HG02759 (cell line): ENCODE results near the gene ENTPD8.

Experiments used
- ATAC-seq: cut with Tn5 transposase; IDR thresholded peaks from one replicate; pipeline ENCODE4 v1.9.1; 2021; ENCODE audit warnings: mild to moderate bottlenecking, moderate library complexity; ENCODE audit not compliant: unreplicated experiment

Gene ENTPD8

DNA sequence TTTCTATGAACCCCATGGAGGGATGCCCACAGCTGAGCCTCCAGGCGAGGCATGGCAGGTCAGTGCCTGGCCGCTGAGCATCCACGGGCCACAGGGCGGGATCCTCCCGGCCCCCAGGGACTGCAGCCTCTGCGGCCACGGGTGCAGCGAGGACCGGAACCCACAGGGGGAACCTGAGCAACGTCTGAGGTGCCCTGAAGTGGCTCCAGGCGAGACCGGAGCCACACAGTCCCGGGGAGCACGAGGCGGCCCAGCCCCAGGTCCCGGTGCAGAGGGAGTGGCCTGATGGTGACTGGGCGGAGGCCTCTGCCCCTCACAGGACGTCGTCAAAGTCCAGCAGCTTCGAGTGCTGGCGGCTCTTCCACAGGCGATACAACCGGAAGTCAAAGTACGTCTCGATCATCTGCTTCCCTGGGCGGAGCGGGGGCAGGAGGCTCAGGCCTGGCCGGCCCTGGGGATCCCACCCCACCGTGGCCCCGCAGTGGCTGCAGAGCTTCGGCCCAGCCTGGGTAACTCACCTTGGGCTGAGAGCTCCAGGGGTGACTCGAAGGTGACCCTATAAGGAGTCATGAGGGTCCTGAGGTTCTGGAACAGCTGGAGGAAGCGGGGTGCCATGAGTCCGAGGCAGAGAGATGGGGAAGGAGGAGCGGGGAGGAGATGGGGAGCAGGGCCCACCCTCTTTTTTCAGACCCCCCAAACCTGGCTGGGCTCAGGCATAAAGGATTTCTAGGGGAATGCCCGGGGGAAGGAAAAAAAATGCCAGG lies 8.1 kb upstream of the ENTPD8 start:
- ATAC-seq = no peak

DNA sequence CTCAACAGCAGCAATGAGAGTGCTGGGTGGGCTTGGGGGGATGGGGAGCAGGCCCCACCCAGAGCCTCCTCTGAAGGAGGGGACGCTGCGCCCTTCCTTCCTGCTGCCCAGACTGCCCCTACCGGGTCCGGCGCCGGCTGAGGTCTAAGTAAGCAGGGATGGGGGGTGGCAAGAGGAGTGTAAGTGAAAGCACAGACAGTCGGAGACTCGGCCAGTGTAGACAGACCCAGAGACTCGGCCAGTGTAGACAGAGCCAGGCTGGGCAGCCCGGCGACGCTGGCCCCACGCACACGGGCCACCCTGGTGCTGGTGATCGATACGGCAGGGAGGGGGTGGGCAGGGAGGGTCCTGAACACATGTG lies 7.4 kb upstream of the ENTPD8 start:
- ATAC-seq = no peak

DNA sequence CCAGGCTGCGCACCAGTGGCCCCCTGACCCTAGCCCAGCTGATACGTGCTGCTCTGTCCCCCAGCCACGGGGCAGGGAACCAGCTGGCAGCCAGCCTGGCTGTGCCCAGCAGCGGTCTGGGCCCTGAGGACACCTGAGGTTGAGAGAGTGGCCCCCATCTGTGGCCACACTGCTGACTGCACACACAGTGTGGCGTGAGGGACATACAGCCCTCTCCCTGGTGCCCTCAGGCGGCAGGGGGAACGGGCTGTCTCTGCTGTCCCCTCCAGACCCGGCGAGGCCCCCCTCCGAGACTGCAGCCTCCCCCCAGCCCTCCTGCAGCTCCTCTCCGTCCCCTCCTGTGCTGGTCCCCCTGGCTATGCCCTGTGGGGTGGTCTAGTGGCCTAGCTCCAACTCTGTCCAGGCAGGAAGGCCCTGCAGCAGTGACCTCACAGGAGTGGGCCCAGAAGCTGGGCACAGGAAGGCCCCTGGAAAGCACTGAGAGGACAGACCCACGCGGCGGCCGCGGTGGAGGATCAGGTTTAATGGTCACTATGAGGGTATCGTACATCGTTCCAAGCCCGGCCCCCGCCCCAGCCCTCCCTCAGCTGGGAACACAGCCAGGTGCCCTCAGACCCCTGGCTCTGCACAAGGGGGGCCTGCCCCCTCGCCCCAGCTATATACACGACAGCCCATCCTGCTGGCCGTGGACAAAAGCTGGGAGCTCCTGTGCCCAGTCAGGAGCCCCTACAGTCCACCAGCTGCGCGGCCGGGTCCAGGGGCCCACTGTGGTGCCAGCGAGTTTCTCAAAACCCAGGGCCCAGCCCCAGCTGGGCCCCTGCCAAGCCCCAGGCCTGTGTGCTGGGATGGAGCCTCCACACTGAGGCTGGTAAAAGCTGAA lies 6.8 kb upstream of the ENTPD8 start:
- no peak for ATAC-seq

DNA sequence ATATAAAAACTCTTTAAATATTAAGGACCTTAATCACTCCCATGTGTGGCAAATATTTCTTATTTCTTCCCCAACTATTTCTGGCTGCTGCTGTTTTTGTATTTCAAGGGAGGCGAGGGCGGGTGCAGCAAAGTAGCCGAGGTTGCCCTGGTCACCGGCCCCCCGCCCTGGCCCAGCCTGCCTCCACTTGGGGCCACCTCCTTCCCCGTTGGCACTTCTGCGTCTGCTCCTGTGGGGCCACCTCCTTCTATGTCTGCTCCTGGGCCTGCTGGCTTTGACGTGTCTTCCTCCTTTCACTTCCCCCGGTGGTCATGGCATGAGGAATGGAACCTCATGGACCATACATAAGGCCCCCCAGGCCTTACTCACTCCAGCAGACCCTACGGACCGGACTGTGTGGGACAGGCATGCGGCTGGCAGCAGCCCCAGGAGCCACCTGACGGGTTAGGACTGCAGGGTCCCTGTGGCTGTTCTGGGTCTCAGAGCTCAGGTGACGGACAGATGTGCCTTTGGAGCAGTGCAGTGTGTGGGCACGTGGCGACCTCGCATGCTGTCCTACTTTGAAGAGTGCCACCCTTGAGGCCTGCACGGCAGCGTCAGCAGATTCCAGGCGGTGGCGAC lies 5.8 kb upstream of the ENTPD8 start:
- ATAC-seq = no peak

DNA sequence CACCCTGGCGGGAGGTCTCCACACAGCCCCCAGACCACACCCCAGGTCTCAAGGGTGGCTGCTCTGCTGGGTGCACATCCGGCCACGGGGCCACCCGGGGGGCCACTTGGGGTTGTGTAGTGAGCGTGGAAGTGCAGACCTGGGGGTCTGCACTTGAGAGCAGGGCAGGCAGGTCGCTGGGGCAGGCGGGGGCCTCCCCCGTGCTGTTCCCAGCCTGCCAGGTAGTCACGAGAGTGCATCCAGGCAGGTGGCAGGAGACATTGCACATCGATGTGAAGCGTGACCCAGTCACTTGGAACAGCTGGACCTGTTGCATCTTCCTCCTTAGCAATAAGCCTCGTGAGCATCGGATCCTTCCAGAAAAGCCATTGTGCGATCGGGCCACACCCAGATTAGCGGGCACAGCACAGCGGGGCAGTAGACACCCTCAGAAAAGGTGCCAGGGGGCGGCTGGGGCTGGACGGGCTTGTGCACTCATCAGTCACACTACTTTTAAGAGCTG lies 4.8 kb upstream of the ENTPD8 start:
- ATAC-seq = no peak

DNA sequence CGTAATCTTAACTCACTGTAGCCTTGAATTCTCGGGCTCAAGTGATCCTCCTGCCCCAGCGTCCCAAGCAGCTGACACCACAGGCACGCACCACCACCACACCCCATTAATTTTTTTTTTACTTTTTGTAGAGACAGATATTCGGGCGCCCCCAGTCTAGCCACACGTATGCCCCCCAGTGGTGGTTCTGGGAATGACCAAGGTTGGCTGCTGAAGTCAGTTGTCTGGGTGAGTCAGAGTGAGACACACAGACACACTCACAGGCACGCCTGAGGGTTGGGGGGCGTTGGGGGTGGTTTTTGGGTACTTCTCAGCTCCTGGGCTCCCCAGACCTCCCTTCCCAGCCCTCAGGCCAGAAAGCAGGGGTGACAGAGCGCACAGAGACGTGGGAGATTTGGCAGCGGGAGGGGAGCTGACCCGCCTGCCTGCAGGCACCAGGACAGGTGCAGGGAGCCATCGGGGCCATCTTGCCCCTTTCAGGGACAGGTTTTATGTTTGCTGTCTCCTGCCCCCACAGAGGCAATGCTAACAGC lies 4.2 kb upstream of the ENTPD8 start:
- ATAC-seq = no peak

DNA sequence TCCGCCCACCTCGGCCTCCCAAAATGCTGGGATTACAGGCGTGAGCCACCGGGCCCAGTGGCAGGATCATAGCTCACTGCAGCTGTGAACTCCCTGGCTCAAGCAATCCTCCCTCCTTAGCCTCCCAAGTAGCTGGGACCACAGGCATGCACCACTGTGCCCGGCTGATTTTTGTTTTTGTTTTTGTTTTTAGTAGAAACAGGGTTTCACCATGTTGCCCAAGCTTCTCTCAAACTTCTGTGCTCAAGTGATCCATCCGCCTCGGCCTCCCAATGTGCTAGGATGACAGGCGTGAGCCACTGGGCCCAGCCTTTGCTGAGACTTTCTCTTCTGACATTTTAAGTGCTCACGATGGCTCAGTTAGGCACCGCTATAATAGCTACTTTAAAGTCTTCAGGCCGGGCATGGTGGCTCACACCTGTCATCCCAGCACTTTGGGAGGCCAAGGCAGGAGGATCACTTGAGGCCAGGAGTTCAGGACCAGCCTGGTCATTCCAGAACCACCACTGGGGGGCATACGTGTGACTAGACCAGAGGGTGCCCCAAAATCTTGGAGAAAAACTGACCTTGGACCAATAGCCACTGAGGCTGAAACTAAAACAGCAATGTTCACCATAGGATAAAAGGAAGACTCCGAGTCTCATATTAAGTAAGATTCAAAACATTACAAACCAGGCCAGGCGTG lies 3.1 kb upstream of the ENTPD8 start:
- ATAC-seq = no peak

DNA sequence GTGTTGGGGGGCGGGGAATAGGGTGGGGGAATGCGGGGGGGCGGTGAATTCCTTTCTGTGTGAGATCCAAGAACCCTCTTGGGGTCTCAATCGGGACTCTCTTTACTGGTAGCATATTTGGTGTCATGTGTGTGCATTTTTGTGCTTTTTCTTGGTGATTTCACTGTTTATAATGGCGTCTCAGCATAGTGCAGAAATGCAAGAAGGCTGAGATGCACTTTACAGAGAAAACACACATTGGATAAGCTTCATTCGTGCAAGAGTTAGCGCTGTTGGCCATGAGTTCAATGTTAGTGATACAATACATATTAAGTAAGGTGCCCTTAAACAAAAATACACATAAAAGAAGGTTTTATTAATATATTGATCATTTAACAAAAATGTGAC lies 771 bp upstream of the ENTPD8 start:
- ATAC-seq = no peak

DNA sequence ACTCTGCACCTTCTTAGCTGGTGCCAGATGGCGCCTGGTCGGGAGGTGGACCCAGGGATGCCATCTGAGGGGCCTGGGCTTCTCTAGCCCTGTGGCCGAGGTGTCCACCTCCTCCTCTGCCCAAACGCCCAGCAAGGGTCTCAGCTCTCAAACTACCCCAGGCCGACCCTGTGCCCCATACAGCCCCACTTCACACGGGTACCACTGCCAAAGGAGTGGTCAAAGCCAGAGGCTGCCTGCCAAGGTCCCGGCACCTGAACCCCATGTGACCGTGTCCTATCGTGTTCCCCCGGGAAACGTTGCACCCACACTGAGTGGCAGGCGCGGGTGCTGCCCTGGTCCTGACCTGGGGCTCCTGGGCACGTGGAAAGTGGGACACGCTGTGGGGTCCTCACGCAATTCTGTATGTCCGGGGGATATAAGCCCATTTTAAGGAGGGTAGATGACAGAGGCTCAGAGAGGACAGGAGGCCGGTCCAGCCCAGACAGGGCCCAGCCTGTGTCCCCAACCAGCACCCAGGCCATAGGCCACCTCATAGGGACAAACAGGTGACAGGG lies 1.9 kb downstream of the ENTPD8 start:
- no peak for ATAC-seq

DNA sequence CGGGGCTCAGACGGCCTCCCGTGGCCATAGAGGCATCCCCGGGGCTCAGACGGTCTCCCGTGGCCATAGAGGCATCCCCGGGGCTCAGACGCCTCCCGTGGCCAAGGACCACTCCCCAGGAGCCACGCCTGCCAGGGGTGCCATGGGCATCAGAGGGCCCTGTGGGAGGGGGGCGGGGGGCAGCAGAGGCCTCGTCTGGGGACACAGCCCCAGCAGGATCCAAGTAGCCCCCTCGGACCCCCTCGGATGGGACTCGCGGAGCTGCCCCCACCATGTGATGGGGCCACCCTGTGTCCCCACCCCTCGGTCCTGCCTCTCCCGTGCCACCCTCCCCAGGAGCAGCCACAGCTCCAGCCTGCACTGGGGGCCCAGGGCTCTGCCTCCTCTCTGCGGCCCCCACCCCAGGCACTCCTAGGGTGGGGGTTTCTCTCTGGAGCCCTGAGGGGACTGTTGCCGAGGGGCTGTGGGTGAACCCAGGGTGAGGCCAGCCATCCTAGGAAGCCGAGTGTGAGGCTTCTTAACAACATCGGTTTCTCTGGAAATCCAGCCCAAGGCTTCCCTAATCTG lies 2.5 kb downstream of the ENTPD8 start:
- no peak for ATAC-seq

DNA sequence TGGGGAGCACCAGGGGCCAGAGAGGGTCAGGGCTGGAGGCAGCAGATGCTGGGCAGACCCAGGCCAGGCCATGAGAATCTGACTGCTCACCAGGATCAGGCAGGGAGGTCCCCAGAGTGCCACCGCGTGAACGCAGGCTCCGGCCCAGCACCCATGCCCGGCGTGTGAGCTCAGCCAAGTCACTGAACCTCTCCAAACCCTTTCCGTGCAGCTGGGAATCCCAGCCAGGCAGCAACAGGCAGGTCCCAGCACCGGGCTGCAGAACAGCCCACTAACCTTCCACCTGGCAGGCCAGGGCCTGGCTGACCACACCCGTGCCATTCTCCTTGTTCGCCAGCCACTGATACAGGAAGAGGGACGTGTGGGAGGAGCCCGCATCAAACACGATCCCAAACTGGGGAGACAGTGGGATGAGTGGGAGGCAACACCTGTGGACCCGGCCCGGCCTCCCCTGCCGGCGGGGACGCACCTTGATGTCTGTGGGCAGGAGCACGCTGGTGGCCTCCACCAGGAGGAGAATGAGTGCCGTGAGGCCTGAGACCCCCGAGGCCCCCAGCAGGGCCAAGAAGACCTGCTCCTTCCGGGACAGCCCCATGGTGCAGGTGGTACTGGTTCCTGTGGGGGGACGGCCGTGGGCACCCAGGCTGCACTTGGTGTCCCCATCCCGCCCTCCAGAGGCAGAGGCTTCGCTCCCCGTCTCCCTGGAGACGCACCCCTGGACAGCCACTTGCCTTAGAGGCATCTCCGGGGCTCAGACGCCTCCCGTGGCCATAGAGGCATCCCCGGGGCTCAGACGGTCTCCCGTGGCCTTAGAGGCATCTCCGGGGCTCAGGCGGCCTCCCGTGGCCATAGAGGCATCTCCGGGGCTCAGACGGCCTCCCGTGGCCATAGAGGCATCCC lies 3.2 kb downstream of the ENTPD8 start:
- no peak for ATAC-seq

DNA sequence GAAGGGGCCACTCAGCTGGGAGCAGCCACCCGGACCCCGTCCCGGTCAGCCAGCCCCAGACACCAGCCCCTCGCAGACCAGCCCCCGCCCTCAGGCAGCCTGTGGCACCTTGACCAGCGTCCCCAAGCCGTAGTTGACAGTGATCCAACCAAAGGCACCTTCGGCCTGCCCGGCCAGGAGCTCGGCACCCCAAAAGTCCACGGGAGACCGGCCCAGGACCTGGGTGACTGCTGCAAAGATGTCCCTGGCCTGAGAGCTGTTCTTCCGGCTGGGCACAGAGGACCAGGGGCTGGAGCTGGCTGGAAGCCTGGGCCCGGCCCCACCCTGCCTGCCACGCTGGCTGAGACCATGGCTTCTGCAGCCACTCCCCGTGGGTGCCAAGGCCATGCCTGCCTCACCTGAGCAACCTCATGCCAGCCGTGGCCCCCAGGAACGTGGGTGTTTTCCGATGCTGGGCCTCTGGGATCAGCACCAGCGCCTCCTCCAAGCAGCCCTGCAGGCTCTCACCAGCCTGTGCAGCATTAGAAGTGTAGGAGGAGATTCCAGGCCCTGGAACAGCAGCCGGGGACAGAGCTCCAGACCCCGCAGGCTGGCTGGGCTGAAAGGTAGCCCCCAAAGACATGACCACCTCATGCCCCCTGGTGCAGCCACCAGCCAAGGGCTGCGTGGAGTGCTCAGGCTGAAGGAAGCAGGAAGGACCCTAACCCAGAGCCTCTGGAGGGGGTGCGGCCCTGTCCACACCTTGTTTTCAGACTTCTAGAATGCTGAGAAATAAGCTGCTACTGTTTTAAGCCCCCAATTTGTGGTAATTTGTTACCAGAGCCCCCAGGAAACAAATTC lies 4.2 kb downstream of the ENTPD8 start:
- ATAC-seq = no peak

DNA sequence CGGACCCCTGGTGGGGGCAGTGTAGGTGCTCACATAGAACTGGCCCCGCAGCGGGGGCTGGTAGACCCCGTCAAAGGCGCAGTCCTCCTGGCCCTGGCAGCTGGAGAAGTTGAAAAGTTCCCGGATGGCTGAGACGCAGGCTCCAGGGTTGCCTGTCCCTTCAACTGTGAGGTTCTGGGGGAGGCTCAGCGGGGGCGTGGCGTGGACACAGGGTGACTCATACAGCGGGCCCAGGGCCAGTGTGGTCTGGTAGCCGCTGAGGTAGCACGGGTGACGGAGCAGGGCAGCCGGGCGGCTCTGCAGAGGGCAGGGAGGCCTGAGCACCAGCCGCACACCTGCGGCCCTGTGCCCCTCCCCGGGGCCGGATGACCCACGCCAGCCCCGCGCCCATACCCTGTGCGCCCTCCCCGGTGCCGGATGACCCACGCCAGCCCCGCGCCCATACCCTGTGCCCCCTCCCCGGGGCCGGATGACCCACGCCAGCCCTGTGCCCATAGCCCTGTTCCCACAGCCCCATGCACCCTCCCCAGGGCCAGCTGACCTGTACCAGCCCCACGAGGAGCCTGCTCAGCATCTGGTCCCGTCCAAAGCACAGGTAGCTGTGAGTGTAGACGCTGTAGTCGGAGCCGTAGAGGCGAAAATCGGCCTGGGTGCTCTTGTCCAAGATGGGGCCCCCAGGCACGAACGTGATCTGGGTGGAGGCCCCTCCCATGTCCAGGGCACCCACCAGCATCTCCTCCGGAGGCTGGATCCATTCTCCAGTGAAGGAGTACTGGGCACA lies 5.0 kb downstream of the ENTPD8 start:
- ATAC-seq = no peak

DNA sequence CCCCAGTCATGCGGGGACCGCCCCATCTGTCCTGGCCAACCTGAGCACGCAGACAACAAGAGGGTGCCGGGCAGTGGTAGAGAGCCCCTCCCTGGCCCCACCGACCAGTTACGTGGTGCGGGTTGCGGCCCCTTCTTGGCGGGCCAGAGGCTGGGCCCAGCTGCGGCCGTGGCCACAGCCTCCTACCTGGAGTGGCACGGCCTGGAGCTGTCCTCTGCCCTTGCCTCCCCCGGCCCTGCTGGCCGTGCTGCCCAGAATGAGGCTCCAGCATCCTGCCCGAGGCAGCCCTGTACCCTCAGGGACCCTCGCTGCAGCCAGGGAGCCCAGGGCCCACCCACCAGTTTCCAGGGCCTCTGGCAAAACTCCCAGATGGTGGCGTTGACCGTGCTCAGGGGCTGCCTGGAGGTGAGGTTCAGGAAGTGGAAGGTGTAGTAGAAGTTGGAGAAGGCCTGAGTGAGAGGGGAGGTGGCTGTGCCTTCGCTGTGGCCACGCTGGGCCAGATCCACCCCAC lies 5.7 kb downstream of the ENTPD8 start:
- ATAC-seq = no peak

DNA sequence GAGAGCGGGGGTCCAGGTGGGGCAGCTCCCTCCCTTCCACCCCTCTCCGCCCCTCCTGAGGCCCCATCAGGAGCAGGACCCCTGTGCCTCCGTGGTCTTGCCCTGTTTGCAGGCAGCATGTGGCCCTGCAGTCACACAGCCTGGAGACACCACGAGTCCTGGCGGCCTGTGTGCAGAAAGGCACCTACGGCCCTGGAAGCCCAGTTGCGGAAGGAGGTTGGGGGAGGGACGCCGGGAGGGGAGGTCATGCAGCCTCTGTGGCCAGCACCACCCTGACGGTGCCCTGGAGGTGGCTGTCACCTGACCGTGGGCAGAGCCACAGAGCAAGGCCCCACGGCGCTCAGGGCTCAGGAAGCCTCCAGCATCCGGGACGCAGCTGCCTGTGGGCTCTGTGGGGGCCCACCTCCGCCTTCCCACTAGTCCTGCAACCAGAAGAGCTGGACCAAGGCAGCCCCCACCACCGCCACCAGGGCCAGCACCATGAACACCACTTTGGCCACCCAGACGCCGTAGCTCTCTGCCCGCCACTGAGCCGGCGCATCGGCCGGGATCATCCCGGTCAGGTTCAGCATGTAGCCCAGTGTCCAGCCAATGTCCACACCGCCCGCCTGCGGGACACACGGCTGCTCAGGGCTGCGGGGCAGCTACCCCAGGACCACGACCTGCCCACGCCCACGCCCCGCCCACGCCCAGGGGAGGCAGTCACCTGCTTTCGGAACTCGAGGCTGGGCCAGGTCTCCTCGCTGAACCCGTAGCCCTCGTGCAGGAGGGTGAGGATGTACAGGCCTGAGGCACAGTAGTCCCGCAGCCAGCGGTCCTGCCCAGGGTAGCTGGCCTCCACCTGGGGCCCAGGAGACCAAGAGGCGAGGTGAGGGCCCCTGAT lies 6.4 kb downstream of the ENTPD8 start:
- ATAC-seq = no peak

DNA sequence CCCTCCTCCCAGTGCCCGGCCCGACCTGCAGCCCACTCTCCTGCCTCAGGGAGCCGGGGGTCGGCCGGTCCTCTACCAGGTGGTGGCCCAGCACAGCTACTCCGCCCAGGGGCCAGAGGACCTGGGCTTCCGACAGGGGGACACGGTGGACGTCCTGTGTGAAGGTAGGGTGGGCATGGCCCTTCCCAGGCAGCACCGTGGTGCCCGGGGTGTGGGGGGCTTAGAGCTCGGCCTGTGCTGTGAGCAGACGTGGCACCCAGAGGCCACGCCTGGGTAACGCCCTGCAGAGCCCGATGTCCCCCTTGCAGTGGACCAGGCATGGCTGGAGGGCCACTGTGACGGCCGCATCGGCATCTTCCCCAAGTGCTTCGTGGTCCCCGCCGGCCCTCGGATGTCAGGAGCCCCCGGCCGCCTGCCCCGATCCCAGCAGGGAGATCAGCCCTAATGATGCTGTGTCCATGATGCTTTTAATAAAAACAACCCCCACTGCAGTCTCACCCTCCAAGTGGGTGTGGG lies 7.2 kb downstream of the ENTPD8 start:
- no peak for ATAC-seq
